ENCODE results near the gene RGS7.
A peak's percentile ranks its signal among the peaks of the same experiment; 100 is the strongest.

The RGS7 gene

GRCh38 chr1:240968864-240969263, 388.1 kb downstream of the RGS7 start:
- no peak for DNase-seq

- DNase-seq: peak; percentile 21
Measured at GRCh38 chr1:240967070-240967724, 389.8 kb downstream of the RGS7 start.

GRCh38 chr1:240965581-240966091, 391.4 kb downstream of the RGS7 start:
- DNase-seq: peak; percentile 31

GRCh38 chr1:240962086-240962485, 394.9 kb downstream of the RGS7 start:
- no peak for DNase-seq

- DNase-seq: no peak
Measured at GRCh38 chr1:240956424-240956823, 400.6 kb downstream of the RGS7 start.

- DNase-seq: no peak
Measured at GRCh38 chr1:240956020-240956419, 401.0 kb downstream of the RGS7 start.

GRCh38 chr1:240947438-240948224, 409.4 kb downstream of the RGS7 start:
- peak; percentile 14 for DNase-seq

- peak; percentile 59 for DNase-seq
Measured at GRCh38 chr1:240946926-240947325, 410.1 kb downstream of the RGS7 start.

GRCh38 chr1:240942901-240943300, 414.1 kb downstream of the RGS7 start:
- DNase-seq: no peak

GRCh38 chr1:240941701-240942370, 415.2 kb downstream of the RGS7 start:
- no peak for DNase-seq

GRCh38 chr1:240936911-240937668, 419.9 kb downstream of the RGS7 start:
- DNase-seq: no peak

GRCh38 chr1:240935920-240936319, 421.1 kb downstream of the RGS7 start:
- no peak for DNase-seq

- DNase-seq: no peak
Measured at GRCh38 chr1:240931031-240931430, 426.0 kb downstream of the RGS7 start.

- DNase-seq: no peak
Measured at GRCh38 chr1:240928265-240928664, 428.7 kb downstream of the RGS7 start.

- no peak for DNase-seq
Measured at GRCh38 chr1:240927821-240928220, 429.2 kb downstream of the RGS7 start.

- DNase-seq: no peak
Measured at GRCh38 chr1:240925273-240925672, 431.7 kb downstream of the RGS7 start.

GRCh38 chr1:240917976-240918375, 439.0 kb downstream of the RGS7 start:
- DNase-seq: no peak

GRCh38 chr1:240914506-240914905, 442.5 kb downstream of the RGS7 start:
- DNase-seq: no peak

- no peak for DNase-seq
Measured at GRCh38 chr1:240912821-240913220, 444.2 kb downstream of the RGS7 start.

- DNase-seq: no peak
Measured at GRCh38 chr1:240909701-240910457, 447.1 kb downstream of the RGS7 start.

- peak; percentile 7 for DNase-seq
Measured at GRCh38 chr1:240906477-240906876, 450.5 kb downstream of the RGS7 start.

- no peak for DNase-seq
Measured at GRCh38 chr1:240905225-240905765, 451.7 kb downstream of the RGS7 start.

All from EL (cell line).